AG09319 (cell line): Measurements from ENCODE around the gene ACTR3C.
"Not testable (repeated sequence)": the region's sequence is repeated elsewhere in the genome, so short reads cannot be mapped to it uniquely, and the experiment has no call there.

Experiments
- DNase-seq: peaks from one replicate; pipeline ENCODE4 v3.0.0-alpha.2; 2010; ENCODE audit warnings: low read depth; ENCODE audit errors: extremely low read depth
- TF ChIP-seq, protein P1 (sequence below): IDR thresholded peaks from 2 replicates; pipeline ENCODE4 v1.5.1; 2011; ENCODE audit warnings: low read depth, mild to moderate bottlenecking, inconsistent platforms, low read length, moderate library complexity

The ACTR3C gene

DNA sequence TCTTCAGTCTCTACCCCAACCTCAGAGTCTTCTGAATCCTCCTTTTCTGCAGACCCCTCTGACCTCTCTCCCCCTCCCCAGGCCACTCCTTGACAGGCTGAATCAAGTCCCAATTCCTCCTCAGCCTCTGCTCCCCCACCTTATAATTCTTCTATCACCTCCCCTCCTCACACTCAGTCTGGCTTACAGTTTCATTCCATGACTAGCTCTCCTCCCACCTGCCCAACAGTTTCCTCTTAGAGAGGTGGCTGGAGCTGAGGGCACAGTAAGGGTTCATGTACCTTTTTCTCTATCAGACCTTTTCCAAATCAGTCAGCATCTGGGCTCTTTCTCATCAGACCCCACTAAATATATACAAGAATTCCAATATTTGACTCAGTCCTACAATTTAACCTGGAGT is 14.8 kb downstream of the ACTR3C start:
- DNase-seq: no peak

DNA sequence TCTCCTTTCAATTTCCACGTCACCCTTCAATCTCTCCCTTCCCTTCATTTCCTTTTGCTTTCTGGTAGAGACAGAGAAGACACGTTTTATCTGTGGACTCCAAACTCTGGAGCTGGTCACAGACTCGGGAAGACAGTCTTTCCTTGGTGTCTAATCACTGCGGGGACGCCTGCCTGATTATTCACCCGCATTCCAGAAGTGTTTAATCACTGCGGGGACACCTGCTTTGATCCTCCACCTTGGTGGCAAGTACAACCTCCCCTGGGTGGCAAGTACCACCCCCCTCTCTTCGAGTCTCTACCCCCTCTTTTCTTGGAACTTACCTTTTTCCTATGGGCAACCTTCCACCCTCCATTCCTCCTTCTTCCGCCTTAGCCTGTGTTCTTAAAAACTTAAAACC is 15.4 kb downstream of the ACTR3C start:
- DNase-seq: no peak
- TF ChIP-seq, protein P1, sequence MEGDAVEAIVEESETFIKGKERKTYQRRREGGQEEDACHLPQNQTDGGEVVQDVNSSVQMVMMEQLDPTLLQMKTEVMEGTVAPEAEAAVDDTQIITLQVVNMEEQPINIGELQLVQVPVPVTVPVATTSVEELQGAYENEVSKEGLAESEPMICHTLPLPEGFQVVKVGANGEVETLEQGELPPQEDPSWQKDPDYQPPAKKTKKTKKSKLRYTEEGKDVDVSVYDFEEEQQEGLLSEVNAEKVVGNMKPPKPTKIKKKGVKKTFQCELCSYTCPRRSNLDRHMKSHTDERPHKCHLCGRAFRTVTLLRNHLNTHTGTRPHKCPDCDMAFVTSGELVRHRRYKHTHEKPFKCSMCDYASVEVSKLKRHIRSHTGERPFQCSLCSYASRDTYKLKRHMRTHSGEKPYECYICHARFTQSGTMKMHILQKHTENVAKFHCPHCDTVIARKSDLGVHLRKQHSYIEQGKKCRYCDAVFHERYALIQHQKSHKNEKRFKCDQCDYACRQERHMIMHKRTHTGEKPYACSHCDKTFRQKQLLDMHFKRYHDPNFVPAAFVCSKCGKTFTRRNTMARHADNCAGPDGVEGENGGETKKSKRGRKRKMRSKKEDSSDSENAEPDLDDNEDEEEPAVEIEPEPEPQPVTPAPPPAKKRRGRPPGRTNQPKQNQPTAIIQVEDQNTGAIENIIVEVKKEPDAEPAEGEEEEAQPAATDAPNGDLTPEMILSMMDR: no peak

More for the DNA sequence above, 14.8 kb downstream of the ACTR3C start:
- TF ChIP-seq, protein P1: no peak

DNA sequence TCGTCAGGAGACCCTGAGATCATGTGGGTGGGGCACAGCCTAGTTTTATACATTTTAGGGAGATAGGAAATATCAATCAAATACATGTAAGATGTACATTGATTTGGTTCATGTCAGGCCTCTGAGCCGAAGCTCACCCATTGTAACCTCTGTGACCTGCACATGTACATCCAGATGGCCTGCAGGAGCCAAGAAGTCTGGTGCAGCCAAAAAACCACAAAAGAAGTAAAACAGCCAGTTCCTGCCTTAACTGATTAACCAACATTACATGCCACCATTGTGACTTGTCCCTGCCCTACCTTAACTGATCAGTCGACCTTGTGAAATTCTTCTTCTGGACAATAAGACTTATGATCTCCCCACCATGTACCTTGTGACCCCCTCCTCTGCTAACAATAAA is 16.2 kb downstream of the ACTR3C start:
- TF ChIP-seq, protein P1: no peak
- no peak for DNase-seq

DNA sequence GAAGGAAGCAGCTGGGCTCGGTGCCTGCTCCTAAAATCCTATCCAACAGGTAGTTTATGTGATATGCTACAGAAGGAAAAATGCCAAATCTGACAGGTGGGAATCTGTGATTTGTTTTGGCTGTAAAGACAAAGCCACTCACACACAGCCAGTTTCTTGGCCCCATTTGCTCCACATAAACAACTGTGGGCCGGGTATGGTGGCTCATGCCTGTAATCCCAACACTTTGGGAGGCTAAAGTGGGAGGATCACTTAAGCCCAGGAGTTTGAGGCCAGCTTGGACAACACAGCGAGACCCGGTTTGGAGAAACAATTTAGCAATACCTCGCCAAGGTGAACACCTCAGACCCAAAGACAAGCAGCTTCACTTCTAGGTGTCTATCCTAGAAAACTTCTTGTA is 17.0 kb downstream of the ACTR3C start:
- DNase-seq: not testable (repeated sequence)

DNA sequence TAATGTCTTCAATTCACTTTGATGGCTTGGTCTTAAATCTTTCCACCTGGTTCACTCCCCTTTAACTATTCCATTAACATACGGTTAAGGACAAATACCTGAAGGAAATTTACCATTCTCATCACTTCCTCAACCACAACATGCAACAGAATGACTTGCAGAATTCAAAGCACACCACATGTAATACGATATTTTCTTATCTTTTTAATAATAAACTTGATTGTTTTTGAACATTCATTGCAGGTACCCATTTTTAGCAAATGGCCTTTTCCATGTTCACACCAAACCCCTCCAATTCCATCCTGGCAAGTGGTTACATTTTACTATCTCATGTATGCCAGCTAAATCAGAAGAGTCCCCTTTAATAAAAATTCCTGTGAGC is 17.5 kb downstream of the ACTR3C start:
- not testable (repeated sequence) for DNase-seq

DNA sequence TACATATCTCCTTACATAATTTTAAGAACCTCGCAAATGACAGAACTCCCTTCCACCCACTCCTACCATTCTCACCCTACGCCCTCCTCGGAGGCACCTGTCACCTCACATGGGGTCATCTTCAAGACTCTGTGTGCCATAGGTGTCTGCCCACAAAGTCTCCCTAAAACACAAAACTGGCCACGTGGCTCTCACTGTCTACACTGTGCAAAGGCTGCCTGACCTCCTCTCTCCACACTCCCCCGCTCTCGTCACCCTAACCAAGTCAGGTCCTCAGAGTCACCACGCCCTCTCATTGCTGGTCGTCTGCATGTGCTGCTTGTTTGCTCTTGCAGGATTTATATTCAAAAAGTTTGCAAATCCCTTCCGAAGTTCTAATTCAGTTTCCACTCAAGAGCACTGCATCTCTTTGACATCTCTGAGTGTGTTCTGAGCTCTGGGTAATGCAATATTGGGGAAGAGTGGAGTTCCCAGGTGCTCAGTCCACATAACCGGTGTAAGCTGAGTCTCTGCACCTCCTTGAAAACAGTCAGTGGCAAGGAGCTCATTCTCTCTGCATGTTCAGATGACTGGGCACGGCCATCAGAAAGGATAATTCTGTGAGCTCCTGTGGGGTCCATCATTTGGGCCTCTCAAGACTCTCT is 18.0 kb downstream of the ACTR3C start:
- not testable (repeated sequence) for DNase-seq

DNA sequence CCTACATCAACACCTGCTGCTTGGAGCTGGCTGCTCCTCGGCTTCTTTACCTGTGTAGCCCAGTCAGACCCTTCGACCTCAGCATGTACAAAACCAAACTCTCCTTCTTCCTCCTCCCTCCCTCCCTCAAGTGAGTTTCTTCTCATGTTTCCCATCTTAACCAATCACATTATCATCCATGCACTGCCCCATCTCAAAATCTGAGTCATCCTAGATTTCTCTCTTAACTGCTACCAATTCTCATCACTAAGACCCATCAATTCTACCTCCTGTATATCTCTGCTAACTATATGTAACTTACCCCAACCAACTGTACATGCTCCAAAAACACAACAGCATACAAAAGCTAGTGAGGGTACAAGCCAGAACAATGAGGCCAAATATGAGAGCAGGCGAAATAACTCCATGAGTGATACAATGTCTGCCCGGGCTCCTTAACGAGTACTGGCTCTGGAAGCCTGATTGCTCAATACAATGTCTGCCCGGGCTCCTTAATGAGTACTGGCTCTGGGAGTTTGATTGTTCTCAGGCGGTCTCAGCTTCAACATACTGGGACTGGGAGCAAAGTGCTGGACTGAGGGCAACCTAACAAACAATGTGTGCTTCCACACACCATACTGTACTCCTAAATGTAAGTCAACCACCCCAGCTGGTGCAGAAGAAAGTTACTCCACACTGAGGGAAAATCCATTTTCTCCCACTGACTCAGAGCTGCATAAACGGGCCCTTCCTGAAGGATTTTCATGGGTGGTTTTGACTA is 18.7 kb downstream of the ACTR3C start:
- not testable (repeated sequence) for DNase-seq

DNA sequence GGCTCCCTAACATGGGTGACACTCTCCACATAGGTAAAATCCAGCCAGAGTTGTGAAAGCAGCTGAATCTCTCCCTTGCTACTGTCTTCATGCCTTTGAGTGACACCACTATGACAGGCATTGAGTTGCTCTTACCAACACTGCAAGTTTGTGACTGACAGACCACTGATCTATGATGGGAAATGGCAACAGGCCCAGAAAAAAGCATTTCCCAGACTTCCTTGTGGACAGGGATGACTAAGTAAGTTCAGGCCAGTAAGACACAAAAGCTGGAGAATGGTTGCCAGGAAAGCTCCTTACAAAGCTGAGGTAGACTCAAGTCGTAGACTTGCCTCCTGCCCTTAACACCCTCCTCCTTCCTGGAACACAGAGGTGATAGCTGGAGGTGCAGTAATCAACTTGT is 20.4 kb downstream of the ACTR3C start:
- DNase-seq: not testable (repeated sequence)

DNA sequence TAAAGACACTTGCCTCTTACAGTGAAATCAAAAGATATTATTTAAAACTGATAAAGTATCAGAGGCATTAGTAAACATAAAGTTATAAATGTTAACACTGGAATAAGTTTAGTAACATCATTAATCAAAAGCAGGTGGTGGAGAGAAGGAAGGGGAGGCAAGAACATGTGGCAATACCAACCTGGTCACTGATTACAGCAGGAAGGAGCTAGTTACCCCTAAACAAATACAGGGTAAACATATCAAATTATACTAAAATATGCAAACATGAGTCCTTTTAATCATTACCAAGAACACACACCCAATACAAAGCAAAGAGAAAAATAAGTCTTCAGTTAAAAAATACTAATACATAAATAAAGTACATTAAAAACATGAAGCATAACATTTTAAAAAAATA is 25.4 kb downstream of the ACTR3C start:
- DNase-seq: not testable (repeated sequence)

DNA sequence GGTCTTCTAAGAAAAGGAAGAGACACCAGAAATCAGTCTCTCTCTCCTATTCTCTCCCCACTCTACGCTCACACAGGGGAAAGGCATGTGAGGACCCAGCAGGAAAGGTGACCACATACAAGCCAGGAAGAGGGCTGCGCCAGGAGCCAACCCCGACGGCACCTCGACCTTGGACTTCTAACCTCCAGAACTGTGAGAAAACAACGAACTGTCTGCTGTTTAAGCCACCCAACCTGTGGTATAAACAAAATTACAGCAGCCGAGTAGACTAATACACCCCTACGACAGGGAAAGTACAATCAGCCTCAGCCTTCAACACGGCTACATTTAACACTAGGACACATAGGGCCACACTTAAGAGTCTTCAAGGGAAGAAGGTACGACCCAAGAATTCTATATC is 26.5 kb downstream of the ACTR3C start:
- not testable (repeated sequence) for DNase-seq

DNA sequence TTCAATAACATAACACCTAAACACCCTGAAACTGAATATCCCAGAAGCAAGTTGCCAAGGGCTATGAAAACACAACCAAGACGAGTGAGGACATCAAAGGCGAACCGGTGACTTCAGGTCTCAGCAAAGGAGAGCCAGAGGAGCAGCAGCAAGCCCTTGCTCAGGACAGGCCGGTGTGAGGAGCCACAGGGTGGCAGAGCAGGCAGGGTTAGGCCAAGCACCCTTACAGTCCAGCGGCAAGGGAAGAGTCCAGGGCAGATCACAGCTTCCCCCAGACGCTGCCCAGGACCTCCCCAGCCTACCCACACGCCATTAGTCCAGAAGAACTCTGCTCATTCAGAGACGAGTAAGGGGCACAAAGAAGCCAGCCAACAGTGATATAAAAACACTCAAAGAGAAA is 27.7 kb downstream of the ACTR3C start:
- DNase-seq: not testable (repeated sequence)

DNA sequence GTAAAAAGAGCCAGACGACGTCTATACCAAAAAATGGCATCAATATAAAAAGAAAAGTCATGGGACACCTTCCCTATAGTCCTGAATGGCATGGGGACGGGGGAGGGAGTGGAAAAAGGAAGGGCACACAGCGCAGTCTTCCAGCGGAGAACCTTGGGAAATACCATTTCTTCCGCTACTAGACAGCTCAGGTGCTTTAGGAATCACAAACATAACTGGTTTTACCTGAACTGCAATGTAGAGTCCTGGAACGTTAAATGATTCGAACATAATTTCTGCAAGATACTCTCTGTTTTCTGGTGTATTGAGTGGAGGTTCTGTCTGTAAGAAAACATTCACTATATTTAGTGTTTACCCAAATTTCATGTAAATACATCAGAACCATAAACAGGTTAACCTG is 28.3 kb downstream of the ACTR3C start:
- not testable (repeated sequence) for DNase-seq

DNA sequence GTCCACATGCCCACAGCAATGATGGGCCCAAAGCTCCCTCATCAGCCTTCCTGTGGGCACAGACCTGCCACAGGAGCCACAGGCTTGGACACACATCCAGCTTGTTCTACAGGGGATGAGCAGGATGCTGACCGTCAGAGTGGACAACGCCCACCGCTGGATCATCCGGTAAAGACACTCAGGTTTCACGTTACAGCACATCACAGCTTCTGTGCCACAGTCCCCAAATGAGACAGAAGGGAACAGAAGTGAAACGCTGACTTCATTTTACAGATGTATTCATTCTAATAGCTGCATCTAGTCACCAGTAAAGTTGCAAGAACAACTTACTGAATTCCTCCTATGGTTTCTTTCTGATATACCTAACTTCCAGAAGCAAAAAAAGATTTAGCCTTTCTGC is 33.0 kb downstream of the ACTR3C start:
- DNase-seq: not testable (repeated sequence)

DNA sequence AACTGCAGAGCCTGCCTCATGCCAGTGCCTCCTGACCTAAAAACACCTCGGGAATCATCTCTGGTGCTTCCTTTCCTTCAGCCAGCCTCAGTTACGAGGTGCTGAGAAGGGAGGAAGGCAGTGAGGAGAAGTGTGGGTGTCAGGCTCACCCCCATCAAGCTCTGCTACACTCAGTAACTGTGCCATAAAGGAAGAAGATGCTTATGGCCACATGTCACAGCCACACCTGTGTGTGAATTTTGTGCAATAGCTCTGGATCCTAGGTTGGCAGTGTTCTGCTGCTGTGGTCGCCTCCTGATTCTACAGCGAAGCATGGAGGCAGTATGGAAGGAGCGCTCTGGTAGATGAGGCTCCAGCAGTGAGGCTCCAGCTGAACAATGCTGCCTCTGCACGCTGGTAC is 34.5 kb downstream of the ACTR3C start:
- DNase-seq: not testable (repeated sequence)

DNA sequence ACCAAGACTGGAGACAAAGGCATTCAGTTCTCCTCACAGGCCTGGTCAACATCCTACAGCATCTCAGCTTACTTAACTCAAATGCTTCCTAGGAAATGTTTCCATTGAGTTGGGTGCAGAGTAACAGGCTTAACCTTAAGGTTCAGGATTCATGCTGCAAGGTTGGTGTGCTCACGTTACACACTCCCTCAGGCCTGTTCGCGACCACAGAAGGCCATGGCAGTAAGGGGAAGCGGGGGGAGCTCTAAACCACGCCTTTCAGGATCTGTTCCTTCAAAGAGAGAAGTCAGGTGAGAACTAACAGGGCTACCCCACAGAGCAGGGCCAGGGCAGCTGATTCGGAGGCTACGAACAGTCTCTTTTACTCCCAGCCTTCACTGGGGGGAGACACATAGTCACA is 35.5 kb downstream of the ACTR3C start:
- not testable (repeated sequence) for DNase-seq
